ENCODE data around the gene AQP4. TPM values are rescaled to one million over a fixed set of nuclear protein-coding genes. Genes with fewer than 3 reads are reported as not detected.

The AQP4 gene
- total RNA-seq, 4 donors from 2014 or later = 9.9 to 24.9 (median 15.3) TPM

GRCh38 chr18:26802330-26803200, 62.9 kb downstream of the AQP4 start:
- Histone ChIP-seq H3K27ac (no peak overlapping the region), H3K9me3 (no peaks in the 10 kb centered on the region), H3K4me1 (no peaks in the 10 kb centered on the region), H3K4me3 (no peak overlapping the region), H3K36me3 (no peaks in the 10 kb centered on the region), H3K27me3 (no peaks in the 10 kb centered on the region)
- DNase-seq (no peak), ATAC-seq (no peak)
- in situ Hi-C loops (cut with MboI; ENCODE audit: low sequenced_read_pairs in 4 of 4) (loop anchor here in 2 of 4 donors (25.0 kb wide), 1 partner anchor 785 kb away; no protein-coding TSS in a partner anchor), intact Hi-C loops (cut with DNase I; ENCODE audit: low total_unique reads) (no loop called here)
- TF ChIP-seq CTCF (IDR thresholded peaks at IDR 0.05 in 4 of 5, conservative IDR thresholded peaks at IDR 0.05 in 1 of 5) = no peak
- TF ChIP-seq POLR2A (IDR thresholded peaks at IDR 0.05) = no peak

Data from gastrocnemius medialis (tissue), 4 donors.